HG03060 (cell line): ENCODE measurements around the gene MAP3K3.

ENCODE experiments used
- ATAC-seq: cut with Tn5 transposase; IDR thresholded peaks from one replicate; pipeline ENCODE4 v1.9.1; 2021; ENCODE audit warnings: low read depth, moderate number of reproducible peaks; ENCODE audit not compliant: unreplicated experiment

The MAP3K3 gene

GRCh38 chr17:63647936-63648335 is 25.7 kb downstream of the MAP3K3 start:
- ATAC-seq: no peak

GRCh38 chr17:63649813-63650212 is 27.6 kb downstream of the MAP3K3 start:
- ATAC-seq: no peak

DNA sequence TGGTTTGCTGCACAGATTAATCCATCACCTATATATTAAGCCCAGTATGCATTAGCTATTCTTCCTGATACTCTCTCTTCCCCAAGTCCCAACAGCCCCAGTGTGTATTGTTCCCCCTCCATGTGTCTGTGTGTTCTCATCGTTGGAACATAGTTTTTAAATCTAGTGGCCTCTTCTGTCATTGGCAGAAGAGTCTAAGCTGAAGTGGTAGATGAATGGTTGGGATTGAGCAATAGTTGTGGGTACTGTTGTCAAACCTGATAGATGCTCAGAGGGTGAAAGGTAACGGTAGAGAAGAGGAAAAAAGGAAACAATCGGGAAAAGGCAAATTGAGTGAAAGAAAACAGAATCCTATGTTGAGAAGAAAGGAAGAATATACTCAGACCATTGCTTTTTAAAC is 29.9 kb downstream of the MAP3K3 start:
- ATAC-seq: no peak

- ATAC-seq: no peak
Observed at GRCh38 chr17:63653050-63653449, 30.8 kb downstream of the MAP3K3 start.

DNA sequence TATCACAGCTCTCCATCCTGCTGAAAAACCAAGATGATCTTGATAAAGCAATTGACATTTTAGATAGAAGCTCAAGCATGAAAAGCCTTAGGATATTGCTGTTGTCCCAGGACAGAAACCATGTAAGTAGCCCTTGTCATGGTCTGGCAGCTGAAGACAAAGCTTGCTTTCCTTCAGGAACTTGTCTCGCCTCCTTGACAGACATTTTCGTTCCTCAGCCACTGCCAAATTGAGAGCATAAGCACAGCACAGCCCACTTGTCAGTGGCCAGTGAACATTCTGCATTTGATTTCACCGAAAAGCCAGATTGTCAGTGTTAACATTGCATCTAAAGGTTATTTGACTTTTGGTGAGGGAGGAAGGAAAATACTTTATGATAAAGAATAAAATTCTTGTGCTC is 35.6 kb downstream of the MAP3K3 start:
- ATAC-seq: no peak

GRCh38 chr17:63658366-63658765 is 36.1 kb downstream of the MAP3K3 start:
- no peak for ATAC-seq

GRCh38 chr17:63659850-63660249 is 37.6 kb downstream of the MAP3K3 start:
- ATAC-seq: no peak

DNA sequence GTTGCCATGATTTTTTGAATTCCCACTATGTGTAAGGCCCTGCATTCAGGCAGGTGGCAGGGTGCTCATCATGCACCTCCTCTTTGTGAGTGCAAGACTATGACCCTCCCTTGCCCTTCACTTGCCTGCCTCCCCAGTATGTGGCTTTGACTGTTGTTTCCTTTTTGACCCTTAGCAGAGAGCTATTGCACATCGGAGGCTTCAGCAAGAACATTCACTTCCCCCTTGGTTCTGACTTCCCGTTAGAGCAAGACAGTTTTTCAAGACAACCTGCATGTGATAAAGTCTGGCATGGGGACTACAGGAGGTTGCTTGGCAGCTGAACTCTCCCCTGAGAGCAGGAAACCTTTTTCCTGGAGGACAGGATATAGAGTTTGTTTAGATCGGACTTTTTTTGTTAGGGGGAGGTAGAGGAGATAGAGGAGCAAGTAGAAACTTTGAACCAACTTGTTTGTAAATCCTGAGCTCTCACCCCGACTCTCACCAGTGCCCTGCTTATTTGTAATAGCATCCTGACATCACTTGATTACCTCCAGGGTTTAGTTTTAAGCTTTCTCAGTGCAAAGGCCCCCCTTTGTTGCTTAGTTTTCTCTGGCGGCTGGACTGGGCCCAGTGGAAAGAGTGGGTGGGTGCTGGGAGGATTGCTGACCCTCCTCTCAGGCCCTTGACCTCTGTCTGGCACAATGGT is 43.5 kb downstream of the MAP3K3 start:
- ATAC-seq: no peak

DNA sequence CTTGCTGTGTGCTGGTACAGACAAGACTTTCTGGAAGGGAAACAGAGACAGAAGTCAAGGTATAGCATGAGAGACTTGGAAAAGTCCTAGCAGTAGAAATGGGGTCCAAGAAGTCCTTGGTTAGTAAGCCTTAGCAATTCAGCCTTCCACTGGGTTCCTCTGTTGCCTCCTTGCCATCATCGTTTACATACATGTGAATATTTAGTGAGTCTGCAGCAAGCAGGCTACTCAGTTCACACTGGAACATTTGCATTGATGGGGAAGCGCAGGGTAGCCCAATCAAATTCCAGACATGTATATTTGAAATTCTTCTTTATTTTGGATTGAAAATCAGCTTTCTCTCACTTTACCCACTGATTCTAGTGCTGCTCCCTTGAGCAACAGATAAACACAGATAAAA is 50.6 kb downstream of the MAP3K3 start:
- ATAC-seq: no peak

- no peak for ATAC-seq
Observed at GRCh38 chr17:63675231-63675606, 53.0 kb downstream of the MAP3K3 start.

DNA sequence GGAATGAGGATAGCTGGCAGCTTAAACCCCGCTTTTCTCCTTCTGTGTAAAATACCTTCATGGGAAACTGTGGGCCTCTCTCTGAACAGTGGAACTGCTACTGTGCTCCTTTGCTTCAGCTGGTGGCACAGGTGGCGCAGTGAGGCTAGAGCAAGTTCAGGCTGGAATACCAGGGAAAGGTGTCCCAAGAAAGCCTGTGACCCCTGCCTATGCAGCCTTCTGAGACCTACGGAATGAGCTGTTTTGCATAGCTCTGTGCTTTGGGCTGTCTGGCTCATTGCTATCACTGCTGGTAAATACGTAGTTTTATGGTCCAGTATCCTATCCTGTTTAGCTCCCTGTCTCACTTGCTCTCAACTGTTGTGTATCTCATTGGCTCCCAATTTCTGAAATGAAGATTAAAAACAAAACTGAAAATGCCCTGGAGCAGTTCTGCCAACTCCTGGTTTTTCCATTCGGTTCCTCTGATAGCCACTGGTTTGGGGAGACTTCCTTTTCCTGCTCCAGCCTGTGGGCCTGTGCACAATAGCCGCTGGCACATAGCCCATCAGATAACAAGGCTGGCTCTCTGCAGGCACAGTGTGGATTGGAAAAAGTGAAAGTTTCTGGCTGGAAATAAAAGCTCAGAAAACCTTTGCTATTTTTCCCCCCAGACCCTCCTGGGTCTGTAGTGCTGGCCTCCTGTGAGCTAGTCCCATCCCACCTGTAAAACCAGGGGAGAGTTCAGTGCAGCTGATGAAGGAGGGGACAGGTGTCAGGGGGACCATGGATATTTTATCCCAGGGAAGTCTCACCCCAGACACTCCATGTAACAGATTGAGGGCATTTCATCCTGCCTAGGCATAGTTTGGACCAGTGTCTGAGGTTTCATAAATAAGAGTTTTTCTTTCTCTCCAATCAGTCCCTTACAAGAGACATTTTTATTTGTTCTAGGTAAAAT is 53.7 kb downstream of the MAP3K3 start:
- no peak for ATAC-seq

DNA sequence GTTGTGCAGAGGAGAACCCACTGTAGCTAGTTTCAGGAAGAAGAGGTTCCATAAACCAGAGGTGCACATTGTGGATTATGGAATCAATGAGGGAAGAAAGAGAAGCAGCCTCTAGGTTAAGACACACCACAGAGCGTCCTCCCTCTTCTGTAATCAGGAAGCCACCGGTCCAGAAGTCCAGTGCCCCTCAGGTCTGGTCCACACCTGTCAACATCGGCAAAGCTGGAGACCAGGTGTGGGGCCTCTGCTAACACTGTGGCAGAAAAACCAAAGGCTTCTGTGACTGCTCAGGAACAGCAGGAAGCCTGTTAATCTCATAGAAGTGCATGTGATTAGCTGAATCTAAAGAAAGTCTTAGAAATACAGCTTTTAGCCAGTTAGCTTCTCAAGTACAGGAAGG is 54.4 kb downstream of the MAP3K3 start:
- ATAC-seq: no peak

GRCh38 chr17:63679214-63679613 is 57.0 kb downstream of the MAP3K3 start:
- no peak for ATAC-seq

- no peak for ATAC-seq
Observed at GRCh38 chr17:63680700-63681099, 58.5 kb downstream of the MAP3K3 start.

- no peak for ATAC-seq
Observed at GRCh38 chr17:63681530-63681929, 59.3 kb downstream of the MAP3K3 start.

DNA sequence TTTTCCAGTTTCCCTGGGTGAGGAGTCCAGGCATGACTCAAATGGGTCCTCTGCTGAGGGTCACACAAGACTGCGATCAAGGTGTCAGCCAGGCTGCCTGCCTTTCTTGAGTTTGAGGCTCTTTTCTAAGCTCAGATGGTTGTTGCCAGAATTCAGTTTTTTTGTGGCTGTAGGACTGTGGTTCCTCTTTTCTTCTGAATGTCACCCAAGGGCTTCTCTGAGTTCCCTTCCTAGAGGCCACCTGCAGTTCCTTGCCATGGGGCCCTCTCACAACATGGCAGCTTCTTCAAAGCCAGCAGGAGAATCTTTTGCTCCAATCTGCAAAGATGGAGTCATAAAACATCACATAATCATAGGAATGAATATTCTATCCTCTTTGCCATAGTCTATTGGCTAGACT is 60.2 kb downstream of the MAP3K3 start:
- no peak for ATAC-seq

GRCh38 chr17:63682981-63683380 is 60.8 kb downstream of the MAP3K3 start:
- no peak for ATAC-seq

DNA sequence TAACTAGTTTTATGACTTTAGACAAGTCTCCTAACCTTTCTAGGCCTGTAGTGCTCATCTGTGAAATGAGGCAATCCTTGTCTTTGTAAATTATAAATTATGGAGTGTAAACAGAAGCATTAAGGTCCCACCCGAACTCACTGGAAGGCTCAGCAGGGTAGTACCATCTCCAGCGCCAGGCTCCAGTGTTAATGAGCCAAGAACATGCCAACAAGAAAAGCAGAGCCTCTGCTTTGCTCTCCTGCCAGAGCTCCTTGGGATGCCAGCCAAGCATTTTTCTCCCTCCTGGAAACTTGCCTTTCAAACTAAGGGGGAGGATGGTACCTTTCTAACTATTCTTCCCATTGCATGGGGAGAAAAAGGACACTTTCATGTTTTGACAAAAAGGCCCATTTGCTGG is 62.8 kb downstream of the MAP3K3 start:
- ATAC-seq: no peak

GRCh38 chr17:63685578-63685977 is 63.4 kb downstream of the MAP3K3 start:
- ATAC-seq: no peak

DNA sequence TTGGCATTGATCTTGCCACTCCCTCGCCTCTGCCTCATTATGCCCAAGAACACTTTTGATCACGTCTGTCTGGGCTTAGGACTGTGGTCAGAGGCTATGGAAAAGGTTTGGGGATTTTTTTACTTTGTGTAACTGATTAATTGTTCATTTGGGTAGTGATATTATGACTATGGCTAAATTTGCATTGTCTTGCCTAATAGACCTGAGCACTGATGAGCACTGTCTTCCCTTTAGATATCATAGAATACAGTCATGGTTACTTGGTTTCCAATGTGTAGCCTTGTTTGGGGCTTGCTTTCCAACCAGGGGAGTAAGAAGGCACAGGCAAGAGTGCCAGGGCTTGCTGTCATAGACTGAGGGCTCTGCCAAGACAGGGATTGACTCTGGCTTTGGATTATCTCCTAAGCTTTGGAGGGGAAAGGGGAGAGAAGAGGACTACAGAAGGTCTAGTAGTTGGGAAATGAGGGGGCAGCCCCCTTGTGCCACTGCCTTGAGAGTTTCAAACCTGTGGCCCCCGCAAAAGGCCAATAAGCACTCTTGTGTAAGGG is 64.0 kb downstream of the MAP3K3 start:
- ATAC-seq: no peak

GRCh38 chr17:63688396-63689020 is 66.3 kb downstream of the MAP3K3 start:
- no peak for ATAC-seq
